Pulmonary artery endothelial cell (primary cell): ENCODE measurements around the gene AQP1. TPM values are rescaled to one million over a fixed set of nuclear protein-coding genes. Genes with fewer than 3 reads are reported as not detected.

Experiments
- DNase-seq: peaks from one replicate; pipeline ENCODE4 v3.0.0-alpha.2; 2011; ENCODE audit warnings: low read depth, low spot score
- total RNA-seq: library from RNA; depleted of rRNA; stranded (reverse); fragments of >200 nt; gene quantifications from 2 replicates; pipeline ENCODE4 v1.2.3, GENCODE V29; 2014

The AQP1 gene
- 3.4 and 6.4 TPM in 2 replicates for total RNA-seq

- DNase-seq = no peak
These were observed at the start of gene AQP1 for GRCh38 chr7:30911561-30911969. Gene AQP1, plus strand, starts transcription at chr7:30911853. Its CDS starts 57 bp downstream, at chr7:30911910.

GRCh38 chr7:30862995-30863705 lies 48.5 kb upstream of the AQP1 start:
- DNase-seq = no peak

- DNase-seq = no peak
These were observed 48.0 kb upstream of the AQP1 start for GRCh38 chr7:30863706-30864035.

DNA sequence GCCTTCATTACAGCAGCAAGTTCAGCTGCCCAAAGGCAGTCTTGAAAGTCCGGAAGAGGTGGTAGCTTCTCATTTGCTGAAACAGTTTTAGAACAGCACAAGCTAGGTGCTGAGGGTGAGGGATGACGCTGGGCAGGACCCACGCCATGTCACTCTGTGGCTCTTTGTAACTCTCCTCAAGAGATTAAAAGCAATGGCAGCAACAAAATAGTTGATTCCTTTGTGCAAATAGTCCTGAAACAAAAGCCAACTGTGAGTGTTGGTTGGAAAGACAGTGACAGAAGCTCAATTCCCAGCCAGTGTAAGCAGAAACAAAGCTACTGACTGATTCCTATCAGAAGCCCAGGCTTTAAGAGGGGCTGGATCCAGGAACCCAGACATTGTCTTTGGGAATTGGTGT lies 47.6 kb upstream of the AQP1 start:
- DNase-seq = no peak

DNA sequence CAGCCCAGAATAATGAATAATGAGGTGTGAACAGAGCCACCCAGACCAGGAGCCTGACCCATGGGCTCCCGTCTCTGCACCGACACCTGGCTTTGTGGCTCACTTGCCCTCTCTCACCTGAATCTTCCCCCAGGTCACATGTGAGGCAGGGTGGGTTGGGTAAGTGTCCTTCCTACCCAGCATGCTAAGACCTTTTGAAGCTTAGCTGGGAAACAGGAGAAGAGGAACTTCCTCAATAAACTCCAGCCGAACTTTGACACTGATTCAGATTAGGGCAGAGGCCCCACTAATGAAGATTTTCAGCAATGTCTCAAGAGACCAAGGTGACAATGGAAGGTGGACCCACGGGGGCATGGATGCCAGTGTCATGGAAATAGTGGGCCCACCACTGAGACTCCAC lies 46.6 kb upstream of the AQP1 start:
- DNase-seq = no peak

- DNase-seq = no peak
These were observed 45.8 kb upstream of the AQP1 start for GRCh38 chr7:30865821-30866220.

GRCh38 chr7:30866939-30867338 lies 44.7 kb upstream of the AQP1 start:
- no peak for DNase-seq

DNA sequence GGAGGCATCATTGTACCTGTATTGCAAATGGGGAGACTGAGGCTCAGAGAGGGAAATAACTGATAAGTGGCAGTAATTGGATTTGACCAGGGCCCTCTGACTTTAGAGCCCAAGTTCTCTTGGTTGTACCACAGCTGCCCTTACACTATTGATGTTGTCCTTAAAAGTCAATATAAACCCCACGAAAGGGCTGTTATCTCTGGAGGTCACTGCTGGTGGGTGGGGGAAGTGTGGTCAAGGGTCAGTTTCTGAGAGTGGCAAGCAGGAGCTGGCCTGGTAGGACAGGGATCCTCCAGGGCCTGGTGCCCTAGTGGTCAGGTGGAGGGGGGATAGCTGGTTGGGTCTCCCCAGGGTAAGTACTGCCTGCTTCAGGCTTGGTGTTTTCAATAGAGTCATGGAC lies 44.2 kb upstream of the AQP1 start:
- no peak for DNase-seq

DNA sequence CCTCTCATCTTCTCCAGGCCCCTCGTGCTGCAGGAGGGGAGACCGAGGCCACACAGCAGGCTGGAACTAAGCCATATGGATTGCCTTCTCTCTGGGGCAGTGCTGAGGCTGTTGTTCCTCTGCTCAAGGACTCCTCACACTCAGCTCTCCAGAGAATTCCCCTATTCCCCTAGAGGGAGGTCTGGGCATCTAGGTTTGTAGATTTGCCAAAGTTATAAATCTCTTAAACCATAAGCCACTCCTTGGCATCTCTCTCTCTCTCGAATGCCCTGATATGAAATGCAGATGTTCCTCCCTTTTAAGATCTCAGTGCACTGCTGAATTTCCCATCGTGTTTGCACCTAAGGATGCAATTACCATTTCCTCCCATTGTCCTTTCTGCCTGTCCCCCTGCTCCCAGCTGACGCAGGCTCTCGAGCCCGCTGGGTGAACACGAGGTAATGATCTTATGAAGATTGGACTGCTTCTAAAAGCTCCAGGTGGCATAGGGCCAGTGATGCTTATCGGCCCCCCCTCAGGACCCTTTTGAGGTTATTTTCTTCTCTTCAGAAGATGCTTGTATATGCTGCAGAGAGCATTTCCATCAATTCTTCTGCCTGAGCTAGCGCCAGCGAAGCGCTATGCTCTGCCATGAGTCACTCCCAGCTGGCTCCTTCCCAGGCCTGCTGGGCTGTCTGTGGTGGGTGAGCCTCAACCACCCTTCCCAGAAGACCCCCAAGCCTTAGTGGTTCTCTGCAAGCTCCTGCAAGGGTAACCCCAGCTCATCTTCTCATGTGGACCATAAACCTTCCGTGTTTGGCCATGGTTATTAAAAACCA lies 41.6 kb upstream of the AQP1 start:
- peak; percentile 54 for DNase-seq

DNA sequence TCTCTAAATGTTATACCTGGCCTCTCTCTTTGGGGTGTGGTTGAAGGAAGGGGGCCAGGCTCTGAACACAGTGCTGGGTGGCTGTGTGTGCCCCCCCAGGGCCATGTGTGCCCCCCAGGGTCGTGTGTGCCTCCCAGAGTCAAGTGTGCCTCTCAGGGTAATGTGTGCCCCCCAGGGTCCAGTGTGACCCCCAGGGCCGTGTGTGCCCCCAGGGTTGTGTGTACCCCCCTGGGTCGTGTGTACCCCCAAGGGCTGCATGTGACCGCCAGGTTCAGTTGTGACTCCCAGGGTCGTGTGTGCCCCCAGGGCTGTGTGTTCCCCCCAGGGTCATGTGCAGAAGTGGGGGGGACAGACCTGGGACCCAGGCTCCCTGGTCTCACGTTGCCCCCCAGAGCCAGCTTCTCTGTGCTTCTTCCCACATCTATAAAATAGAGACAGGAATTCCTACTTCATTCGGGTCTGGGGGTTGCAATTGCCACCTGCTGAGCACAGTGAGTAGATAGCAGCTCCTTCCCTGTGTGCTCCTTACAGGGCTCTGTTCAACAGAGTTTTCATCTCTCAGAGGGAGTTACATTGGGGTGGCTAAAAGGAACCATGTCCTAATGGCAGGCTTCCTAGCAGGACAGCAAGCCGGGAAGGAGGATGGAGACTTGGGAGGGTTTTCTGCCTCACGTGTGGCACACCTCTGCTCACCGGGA lies 40.7 kb upstream of the AQP1 start:
- DNase-seq = no peak

- DNase-seq = no peak
These were observed 40.0 kb upstream of the AQP1 start for GRCh38 chr7:30871655-30872054.

DNA sequence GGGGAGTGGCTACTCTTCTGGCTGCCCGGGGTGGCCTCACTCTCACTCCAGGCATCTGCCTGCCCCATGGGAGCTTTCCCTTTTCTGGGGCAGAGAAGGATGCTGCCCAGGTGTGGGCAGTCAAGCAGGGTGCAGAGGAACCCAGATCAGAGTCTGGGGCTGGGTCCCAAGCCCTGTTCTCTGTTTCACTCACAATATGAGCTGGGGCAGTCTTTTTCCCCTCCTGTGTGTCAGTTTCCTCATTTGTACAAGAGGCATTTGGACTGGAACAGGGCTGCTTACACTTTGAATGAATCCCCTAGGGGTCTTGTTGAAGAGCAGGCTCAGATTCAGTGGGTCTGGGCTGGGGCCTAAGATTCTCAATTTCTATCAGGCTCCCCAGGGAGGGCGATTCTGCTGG lies 38.4 kb upstream of the AQP1 start:
- DNase-seq = no peak

DNA sequence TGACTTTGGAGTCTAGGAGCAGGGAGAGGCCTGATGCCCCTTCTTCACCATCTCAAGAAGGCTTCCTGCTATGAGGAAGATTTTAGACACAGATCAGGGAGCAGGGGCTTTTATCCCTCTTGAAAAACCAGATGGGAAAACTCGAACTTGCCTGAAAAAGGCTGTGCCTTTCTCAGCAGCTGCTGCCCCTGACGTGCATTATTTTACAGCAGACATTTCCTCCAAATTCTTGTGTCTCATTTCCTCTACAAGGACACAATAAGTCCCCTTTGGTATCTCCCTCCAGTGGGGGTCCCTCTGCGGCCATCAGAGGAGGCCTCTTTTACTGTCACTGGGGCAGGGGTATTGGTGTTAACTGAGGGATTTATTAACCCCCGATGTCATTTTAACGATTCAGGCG lies 38.0 kb upstream of the AQP1 start:
- no peak for DNase-seq

- no peak for DNase-seq
These were observed 36.9 kb upstream of the AQP1 start for GRCh38 chr7:30874656-30875302.

DNA sequence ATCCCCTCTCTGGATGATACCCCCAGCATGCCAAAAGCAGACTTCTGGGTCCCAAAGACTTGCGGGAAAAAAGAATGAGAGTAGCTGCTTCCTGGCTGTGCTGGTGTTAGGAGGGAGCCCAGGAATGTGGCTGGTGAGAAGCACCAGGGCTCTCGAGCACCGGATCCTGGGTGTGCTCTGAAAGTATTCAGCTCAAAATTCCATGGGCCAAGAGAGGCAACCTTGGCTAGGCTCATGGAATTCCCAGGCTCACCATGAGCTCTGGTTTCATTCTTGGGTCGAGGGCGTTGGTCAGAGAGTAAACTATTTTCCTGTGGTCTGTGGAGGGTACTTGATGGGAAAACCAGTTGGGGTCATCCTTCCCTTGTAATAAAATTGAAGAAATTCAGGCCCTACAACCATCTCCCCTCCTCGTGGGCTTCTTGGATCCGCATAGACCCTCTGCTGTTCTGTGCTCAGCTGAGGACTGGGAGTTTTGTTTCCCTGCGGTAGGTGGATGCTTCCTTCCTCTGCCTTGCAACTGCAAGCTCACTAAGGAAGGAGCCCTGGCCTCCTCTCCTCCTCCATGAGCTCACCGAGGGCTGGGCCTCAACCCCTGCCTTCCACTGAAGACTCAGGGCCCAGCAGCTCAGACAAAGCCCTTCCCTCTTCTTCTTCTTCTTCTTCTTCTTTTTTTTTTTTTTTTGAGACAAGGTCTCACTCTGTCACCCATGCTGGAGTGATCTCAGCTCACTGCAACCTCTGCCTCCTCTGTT lies 34.5 kb upstream of the AQP1 start:
- no peak for DNase-seq

GRCh38 chr7:30877993-30878392 lies 33.7 kb upstream of the AQP1 start:
- no peak for DNase-seq

- DNase-seq = no peak
These were observed 32.2 kb upstream of the AQP1 start for GRCh38 chr7:30879139-30880124.

DNA sequence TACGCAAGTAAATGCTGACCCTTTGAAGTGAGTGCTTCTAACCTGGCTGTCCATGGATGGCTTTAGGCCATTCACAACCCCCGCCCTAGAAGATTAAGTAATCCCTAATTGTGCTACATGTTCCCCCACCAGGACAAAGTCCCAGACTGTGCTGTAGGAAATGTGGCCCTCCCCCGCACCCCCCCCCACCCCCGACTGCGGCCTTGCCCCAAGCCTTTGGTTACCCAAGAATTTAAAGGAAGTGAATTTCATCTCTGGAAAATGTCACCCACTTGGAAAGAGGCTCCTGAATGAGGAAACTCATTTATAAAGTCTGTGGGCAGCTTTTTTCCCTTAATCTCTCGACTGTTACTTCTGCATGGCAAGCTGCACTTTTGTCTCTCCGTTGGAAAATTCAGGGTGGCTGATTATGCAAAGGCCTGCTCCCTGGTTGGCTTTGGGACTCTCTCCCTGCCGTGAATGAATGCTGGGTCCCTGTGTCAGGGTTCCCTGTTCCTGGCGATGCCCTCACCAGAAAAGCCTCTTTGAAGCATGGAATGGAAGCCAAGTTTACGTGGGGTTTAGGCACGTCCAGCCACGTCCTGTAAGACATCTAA lies 31.4 kb upstream of the AQP1 start:
- no peak for DNase-seq

GRCh38 chr7:30880941-30881340 lies 30.7 kb upstream of the AQP1 start:
- DNase-seq = no peak

DNA sequence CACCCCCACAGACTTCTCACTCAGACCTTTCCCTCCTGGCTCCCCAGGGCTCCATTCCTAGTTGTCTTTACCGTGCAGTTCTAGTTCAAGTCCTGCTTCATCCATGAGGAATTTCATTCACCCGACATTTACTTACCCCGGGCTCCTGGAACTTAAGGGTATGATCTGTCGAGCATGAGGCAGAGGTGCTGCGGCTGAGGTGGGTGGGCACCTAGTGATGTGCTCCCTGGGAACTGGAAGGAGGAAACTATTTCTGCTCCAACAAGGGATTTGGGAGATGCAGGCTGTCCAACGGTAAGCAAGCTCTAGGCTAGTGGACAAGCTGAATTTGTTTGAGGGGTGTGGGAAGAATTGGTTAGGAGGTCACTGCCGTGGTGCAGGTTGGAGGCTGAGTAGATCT lies 30.2 kb upstream of the AQP1 start:
- no peak for DNase-seq
